Testis (tissue), 3 donors: ENCODE measurements around the gene MCF2L. TPM values are rescaled to one million over a fixed set of nuclear protein-coding genes. Genes with fewer than 3 reads are reported as not detected.
A peak's percentile ranks its signal among the peaks of the same experiment; 100 is the strongest.

Experiments
- DNase-seq: peaks from one replicate; pipeline ENCODE4 v3.0.0-alpha.2; 2019
- H3K27ac ChIP-seq, 2 donors: fragments of 200-600 bp; sonication (generic); one replicate each; pipeline ENCODE4 v1.5.1; 2019
- H3K27me3 ChIP-seq: fragments of 200-600 bp; sonication (generic); one replicate; pipeline ENCODE4 v1.5.1; 2019
- H3K36me3 ChIP-seq: fragments of 200-600 bp; sonication (generic); one replicate; pipeline ENCODE4 v1.5.1; 2017; ENCODE audit warnings: low read depth; ENCODE audit errors: missing control alignments
- H3K4me1 ChIP-seq: fragments of 200-600 bp; sonication (generic); one replicate; pipeline ENCODE4 v1.5.1; 2019
- H3K4me3 ChIP-seq, 2 donors: fragments of 200-600 bp; sonication (generic); one replicate each; pipeline ENCODE4 v1.5.1; 2017 to 2019
- H3K9me3 ChIP-seq: fragments of 200-600 bp; sonication (generic); one replicate; pipeline ENCODE4 v1.5.1; 2017
- POLR2A ChIP-seq: fragments of 450-650 bp; IDR thresholded peaks from one replicate; pipeline ENCODE4 v1.6.1; 2017; ENCODE audit warnings: antibody characterized with exemption, mild to moderate bottlenecking, moderate library complexity
- WGBS, 2 donors: methylation state at CpG; one replicate each; pipeline ENCODE4 v1.1.5; 2018; 5-methylcytosine and 5-hydroxymethylcytosine counted together
- intact Hi-C: fragments of 100-400 bp; cut with DNase I; formaldehyde crosslinking; loops from one replicate; pipeline ENCODE4 v1.15.1; 2023; ENCODE audit warnings: low total_unique reads
- polyA plus RNA-seq: library from polyadenylated mRNA; stranded (reverse); fragments of 350-450 nt; fragmentation: Illumina TruSeq; extraction: RNeasy Lipid Tissue Mini Kit (QIAGEN cat#74804); gene quantifications from one replicate; pipeline ENCODE4 v1.2.3, GENCODE V29; 2014; ENCODE audit warnings: low read depth, low replicate concordance; ENCODE audit not compliant: insufficient read depth
- total RNA-seq, 2 donors: library from RNA; depleted of rRNA; stranded (reverse); fragments of >200 nt; gene quantifications; one replicate each; pipeline ENCODE4 v1.2.3, GENCODE V29; 2016
- TF ChIP-seq, protein P1 (sequence below), 3 experiments: fragments of 450-650 bp in 2 of 3; fragments of 200-600 bp in 1 of 3; sonication (generic) in 1 of 3; IDR thresholded peaks; one replicate each; pipeline ENCODE4 v1.5.1; 2016 to 2019; ENCODE audit warnings: antibody characterized with exemption in 3 of 3, mild to moderate bottlenecking in 2 of 3, moderate library complexity in 1 of 3

Gene MCF2L
- total and polyA plus RNA-seq, 3 donors from 2014 or later: 5.0 to 17.6 (median 14.6) TPM

DNA sequence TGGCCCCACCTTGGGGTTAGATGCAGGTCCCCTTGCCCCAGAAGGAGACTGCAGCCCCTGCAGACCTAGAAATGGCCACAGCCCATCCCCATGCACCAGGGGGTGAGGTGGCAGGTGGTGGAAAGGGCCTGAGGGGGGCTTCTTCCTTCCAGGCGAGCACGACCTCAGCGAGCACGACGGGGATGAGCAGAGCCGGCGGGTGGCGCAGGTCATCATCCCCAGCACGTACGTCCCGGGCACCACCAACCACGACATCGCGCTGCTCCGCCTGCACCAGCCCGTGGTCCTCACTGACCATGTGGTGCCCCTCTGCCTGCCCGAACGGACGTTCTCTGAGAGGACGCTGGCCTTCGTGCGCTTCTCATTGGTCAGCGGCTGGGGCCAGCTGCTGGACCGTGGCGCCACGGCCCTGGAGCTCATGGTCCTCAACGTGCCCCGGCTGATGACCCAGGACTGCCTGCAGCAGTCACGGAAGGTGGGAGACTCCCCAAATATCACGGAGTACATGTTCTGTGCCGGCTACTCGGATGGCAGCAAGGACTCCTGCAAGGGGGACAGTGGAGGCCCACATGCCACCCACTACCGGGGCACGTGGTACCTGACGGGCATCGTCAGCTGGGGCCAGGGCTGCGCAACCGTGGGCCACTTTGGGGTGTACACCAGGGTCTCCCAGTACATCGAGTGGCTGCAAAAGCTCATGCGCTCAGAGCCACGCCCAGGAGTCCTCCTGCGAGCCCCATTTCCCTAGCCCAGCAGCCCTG lies 149.4 kb downstream of the MCF2L start:
- 89 to 94% methylated on average over 26 to 42 of the region's 42 CpGs for WGBS, 2 donors
- peak; percentile 3 for DNase-seq

DNA sequence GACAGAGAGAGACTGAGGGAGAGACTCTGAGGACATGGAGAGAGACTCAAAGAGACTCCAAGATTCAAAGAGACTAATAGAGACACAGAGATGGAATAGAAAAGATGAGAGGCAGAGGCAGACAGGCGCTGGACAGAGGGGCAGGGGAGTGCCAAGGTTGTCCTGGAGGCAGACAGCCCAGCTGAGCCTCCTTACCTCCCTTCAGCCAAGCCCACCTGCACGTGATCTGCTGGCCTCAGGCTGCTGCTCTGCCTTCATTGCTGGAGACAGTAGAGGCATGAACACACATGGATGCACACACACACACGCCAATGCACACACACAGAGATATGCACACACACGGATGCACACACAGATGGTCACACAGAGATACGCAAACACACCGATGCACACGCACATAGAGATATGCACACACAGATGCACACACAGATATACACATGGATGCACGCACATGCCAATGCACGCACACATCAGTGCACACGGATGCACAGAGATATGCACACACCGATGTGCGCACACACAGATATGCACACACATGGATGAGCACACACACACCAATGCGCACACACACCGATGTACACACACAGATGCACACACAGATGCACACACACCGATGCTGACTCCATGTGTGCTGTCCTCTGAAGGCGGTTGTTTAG lies 150.3 kb downstream of the MCF2L start:
- Histone ChIP-seq H3K27me3 (no peaks in the 10 kb centered on the region), H3K36me3 (no peaks in the 10 kb centered on the region), H3K9me3 (no peaks in the 10 kb centered on the region), H3K4me1 (peaks cover 8% of the 10 kb centered on the region), H3K4me3 (no peak overlapping the region), H3K27ac (no peak overlapping the region)
- intact Hi-C loops: no loop called here
- 88 to 89% methylated on average over 16 of the region's 16 CpGs for WGBS, 2 donors
- peak; percentile 4 for DNase-seq
- no peak for TF ChIP-seq POLR2A
- TF ChIP-seq, protein P1, sequence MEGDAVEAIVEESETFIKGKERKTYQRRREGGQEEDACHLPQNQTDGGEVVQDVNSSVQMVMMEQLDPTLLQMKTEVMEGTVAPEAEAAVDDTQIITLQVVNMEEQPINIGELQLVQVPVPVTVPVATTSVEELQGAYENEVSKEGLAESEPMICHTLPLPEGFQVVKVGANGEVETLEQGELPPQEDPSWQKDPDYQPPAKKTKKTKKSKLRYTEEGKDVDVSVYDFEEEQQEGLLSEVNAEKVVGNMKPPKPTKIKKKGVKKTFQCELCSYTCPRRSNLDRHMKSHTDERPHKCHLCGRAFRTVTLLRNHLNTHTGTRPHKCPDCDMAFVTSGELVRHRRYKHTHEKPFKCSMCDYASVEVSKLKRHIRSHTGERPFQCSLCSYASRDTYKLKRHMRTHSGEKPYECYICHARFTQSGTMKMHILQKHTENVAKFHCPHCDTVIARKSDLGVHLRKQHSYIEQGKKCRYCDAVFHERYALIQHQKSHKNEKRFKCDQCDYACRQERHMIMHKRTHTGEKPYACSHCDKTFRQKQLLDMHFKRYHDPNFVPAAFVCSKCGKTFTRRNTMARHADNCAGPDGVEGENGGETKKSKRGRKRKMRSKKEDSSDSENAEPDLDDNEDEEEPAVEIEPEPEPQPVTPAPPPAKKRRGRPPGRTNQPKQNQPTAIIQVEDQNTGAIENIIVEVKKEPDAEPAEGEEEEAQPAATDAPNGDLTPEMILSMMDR (IDR thresholded peaks at IDR 0.05): no peak

More for the DNA sequence above, 149.4 kb downstream of the MCF2L start:
- Histone ChIP-seq H3K4me1 (peaks cover 8% of the 10 kb centered on the region), H3K27me3 (no peaks in the 10 kb centered on the region), H3K36me3 (no peaks in the 10 kb centered on the region), H3K4me3 (no peak overlapping the region), H3K27ac (no peak overlapping the region), H3K9me3 (no peaks in the 10 kb centered on the region)
- no peak for TF ChIP-seq POLR2A
- TF ChIP-seq, protein P1 (IDR thresholded peaks at IDR 0.05): no peak
- intact Hi-C loops: no loop called here

GRCh38 chr13:113119822-113120189 lies 150.8 kb downstream of the MCF2L start:
- Histone ChIP-seq H3K9me3 (no peaks in the 10 kb centered on the region), H3K4me1 (peaks cover 8% of the 10 kb centered on the region), H3K4me3 (no peak overlapping the region), H3K27ac (no peak overlapping the region), H3K36me3 (no peaks in the 10 kb centered on the region), H3K27me3 (no peaks in the 10 kb centered on the region)
- intact Hi-C loops: no loop called here
- no peak for TF ChIP-seq POLR2A
- TF ChIP-seq, protein P1 (IDR thresholded peaks at IDR 0.05): no peak
- 91 to 92% methylated on average over 7 of the region's 7 CpGs for WGBS, 2 donors
- no peak for DNase-seq

- Histone ChIP-seq H3K36me3 (no peaks in the 10 kb centered on the region), H3K27me3 (no peaks in the 10 kb centered on the region), H3K27ac (no peak overlapping the region), H3K9me3 (no peaks in the 10 kb centered on the region), H3K4me1 (peaks cover 8% of the 10 kb centered on the region), H3K4me3 (no peak overlapping the region)
- TF ChIP-seq, protein P1 (IDR thresholded peaks at IDR 0.05): no peak
- no peak for TF ChIP-seq POLR2A
- DNase-seq: peak; percentile 9
- intact Hi-C loops: no loop called here
- WGBS, 2 donors: 87 to 91% methylated on average over 7 to 19 of the region's 19 CpGs
Measured at GRCh38 chr13:113120300-113121182, 151.5 kb downstream of the MCF2L start.
